Inferior parietal cortex (tissue), 1 donor: ENCODE results near the gene GPC1.

Source experiments
- DNase-seq: peaks from one replicate; pipeline ENCODE4 v3.0.0-alpha.2; 2016; ENCODE audit errors: extremely low spot score

The GPC1 gene

GRCh38 chr2:240429872-240430491 lies 5.5 kb upstream of the GPC1 start:
- no peak for DNase-seq

- no peak for DNase-seq
These were observed 4.9 kb upstream of the GPC1 start for GRCh38 chr2:240430595-240430994.

GRCh38 chr2:240431271-240431660 lies 4.2 kb upstream of the GPC1 start:
- DNase-seq = no peak

GRCh38 chr2:240431661-240432424 lies 3.6 kb upstream of the GPC1 start:
- no peak for DNase-seq

DNA sequence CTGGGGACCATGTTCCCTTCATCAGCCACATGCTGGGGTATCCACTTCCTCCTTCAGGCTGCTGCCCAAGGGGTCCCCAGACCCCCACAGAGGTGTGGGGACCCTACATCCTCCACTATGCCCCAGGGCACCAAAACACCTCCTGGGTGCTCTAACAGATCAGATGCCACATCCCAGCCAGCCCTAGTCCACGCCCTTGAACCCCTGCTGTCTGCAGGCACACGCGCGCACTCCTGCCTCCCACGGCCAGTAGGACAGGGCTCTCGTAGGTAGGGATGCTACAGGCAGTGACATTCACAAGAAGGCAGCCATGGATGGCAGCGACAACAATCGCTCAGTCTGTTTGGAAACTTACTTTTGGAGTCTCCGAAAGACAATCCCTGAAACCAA lies 3.0 kb upstream of the GPC1 start:
- DNase-seq = no peak

- DNase-seq = no peak
These were observed 2.4 kb upstream of the GPC1 start for GRCh38 chr2:240432820-240433801.

GRCh38 chr2:240433973-240434727 lies 1.3 kb upstream of the GPC1 start:
- DNase-seq = no peak

DNA sequence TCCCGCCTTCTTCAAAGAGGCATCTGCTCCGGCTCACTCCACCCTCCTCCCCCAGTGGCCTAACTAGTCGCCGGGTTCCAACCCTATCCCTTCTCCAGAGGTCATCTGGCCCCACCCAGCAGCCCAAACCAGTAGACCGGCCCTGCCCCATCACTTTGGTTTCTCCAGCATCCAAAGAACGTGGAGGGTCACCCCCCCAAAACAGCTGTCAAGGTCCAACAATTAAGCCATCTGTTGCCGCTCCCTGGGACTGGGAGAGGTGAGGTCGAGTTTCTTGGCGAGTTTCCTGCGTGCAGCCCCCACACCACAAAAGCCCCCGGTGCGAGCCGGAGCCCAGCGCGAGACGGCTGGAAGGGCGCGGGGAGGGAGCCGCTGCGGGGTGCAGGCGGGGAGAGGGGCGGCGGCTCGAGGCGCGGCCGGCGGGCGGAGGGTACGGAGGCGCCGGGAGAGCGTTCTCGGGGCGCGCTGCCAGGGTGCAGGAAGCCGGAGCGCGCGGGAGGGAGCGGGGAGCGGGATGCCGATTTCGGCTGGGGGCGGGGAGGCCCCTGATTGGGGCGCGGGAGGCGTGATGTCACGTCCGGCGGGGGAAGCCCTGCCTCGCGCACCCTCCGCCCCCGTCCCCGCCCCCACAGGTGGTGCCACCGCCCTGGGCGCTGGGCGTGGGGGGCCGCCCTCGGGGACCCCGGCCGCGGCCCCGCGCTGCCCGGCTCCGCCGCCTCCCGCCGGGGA lies 571 bp upstream of the GPC1 start:
- DNase-seq = peak; percentile 69

GRCh38 chr2:240435948-240436682 lies 652 bp downstream of the GPC1 start:
- DNase-seq = no peak

DNA sequence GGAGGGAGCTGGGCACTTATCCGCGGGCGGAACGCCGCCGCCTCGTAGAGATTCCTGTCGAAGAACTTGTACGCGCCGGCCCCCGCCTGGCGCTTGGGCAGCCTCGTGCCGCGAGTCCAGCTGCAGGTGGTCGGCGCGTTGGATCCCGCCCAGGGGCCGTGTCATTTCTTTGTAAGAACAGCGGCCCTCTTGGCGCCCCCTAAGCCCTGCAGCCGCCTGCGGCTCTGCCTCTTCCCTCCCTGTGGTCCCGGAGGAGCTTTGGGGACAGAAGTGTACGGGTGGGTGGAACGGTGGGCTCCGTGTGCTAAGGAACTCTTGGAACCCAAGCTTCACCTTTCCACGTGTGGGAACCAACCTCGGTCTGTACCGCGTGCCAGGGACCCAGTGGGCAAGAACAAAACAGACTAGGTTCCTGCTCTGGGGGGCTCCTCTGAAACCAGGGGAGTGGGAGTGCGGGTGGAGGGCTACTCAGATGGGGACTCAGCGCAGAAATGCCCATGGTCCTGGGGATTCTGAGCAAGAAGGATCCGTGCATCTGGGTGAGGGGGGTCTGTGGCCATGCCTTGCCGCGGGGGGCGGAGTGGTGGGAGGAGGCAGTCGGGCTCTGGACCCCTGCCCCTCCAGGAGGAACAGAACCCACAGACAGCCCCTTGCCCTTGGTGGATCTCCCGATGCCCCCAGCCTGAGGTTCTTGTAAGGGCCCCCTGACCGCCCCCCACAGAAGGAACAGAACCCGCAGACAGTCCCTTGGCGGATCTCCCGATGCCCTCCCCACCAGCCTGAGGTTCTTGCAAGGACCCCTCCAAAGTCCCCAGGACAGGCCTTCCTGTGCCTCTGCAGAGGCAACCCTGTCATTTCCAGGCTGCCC lies 1.5 kb downstream of the GPC1 start:
- no peak for DNase-seq

DNA sequence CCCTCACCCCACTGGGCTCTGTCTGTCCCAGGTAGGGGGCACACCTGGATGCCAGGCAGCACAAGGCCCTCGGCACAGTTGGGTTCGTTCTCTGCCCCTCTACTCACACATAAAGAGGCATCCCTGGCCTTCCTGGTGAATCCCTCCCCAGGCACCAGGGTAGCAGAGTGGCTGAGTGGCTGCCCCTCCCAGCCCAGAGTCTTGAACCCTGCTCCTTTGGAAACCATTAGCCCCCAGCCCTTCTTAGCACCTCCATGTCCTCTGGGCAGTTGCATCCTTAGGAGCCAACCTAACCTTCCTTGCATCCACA lies 2.0 kb downstream of the GPC1 start:
- DNase-seq = no peak

GRCh38 chr2:240437861-240438809 lies 2.7 kb downstream of the GPC1 start:
- peak; percentile 84 for DNase-seq

DNA sequence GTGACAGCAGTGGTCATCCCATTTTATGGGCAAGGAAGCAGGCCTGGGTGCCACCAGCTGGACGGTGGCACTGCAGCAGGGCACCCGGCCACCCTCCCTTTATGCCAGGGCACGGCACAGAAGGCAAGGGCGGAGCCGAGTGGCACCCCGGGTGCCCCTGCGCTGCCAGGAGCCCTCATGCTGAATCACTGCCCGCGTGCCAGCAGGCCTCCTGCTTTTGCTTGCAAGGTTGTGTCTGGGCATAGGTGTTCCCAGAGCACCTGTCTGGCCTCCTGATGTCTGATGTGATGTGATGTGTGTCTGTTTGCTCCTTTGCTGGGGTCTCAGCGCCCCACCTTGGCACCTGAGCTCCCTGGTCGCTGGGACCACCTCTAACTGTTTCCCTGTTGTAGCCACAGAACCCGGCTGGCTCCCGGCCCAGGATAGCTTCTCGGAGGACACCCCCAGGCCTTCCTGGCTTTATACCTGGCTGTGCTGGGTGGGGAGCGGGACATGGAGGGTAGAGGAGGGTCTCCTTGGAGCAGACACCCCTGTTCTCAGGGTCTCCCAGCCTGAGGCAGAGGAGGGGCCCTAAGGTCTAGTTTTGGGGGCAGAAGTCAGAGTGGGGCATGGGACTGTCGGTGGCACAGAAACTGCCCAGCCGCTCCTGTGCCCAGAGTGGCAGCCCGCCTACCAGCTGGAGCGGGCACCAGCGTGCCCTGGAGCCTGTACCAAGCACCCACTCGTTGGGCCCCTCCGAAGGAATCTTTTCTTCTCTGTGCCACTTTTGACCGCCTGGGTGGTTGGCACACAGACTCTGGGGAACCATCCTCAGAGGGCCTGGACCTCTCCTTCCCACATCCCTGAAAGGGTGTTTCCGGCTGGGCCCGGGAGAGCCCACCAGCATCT lies 3.6 kb downstream of the GPC1 start:
- no peak for DNase-seq

DNA sequence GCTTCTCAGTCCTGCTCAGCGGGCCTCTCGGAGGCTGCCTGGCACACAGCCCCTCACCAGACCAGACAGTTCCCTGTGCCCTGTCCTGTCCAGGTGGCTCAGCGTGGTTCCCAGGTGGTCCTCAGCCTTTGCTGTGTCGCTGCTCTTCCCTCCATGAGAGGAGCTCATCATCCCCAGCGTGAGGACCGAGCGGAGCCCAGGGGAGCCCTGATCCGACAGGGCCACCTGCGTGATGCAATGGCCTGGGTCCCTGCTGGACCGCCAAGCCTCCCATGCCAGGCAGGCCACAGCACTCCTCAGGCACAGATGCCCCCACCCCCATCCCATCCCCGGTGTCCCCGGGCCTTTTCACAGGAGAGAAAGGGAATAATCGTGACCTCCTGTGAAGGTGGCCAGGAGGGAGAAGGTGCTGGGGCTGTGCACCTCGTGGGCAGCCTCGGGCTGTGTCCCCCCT lies 4.3 kb downstream of the GPC1 start:
- no peak for DNase-seq

GRCh38 chr2:240440251-240440650 lies 4.8 kb downstream of the GPC1 start:
- DNase-seq = no peak

- no peak for DNase-seq
These were observed 5.3 kb downstream of the GPC1 start for GRCh38 chr2:240440704-240441320.
